Measurements from ENCODE around the gene PHF19.

The PHF19 gene

DNA sequence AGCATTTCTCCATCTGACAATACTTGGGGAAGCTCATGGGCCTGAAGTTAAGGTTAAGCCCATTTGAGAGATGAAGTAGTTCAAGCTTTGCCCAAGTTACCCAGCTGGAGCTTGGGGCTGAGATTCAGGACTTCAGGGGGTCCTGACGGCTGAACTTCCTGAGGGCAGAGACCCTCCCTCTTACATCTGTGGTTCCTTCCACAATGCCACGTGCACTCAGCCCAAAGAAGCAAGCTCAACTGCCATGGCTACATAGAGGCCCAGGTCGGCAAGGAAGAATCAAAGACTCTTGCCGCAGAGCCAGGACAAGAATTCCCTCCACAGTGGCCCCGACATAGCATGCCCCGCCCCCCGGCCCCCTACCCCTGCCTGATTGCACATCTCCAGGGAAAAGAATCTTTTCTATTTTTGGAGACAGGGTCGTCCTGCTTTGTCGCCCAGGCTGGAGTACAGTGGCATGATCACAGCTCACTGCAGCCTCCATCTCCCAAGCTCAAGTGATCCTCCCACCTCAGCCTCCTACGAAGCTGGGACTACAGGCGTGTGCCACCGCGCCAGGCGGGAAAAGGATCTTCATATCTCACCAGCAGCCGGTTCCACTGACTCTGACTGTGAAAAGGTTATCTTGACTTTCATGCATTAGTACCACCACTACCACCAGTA lies 9.2 kb downstream of the PHF19 start:
- peaks cover 0 to 6% of the 10 kb centered on the region in 2 donors for H3K4me1 ChIP-seq (ENCODE audit: control insufficient read depth in 2 of 2, insufficient read depth in 1 of 2, low read depth in 1 of 2, low read length in 2 of 2)
- no peak overlapping the region for H3K18ac ChIP-seq (ENCODE audit: low read length)
- H3K4me2 ChIP-seq (ENCODE audit: insufficient read depth, low read length, poor library complexity, severe bottlenecking) = no peak overlapping the region
- no peaks in the 10 kb centered on the region for H3K9me3 ChIP-seq (replicated peaks in 1 of 2; ENCODE audit: control insufficient read depth in 2 of 2, insufficient read depth in 1 of 2, low read depth in 1 of 2, low read length in 2 of 2)
- no peak overlapping the region for H3K27ac ChIP-seq (replicated peaks; ENCODE audit: low read length)
- H3K27me3 ChIP-seq (ENCODE audit: control insufficient read depth in 3 of 3, insufficient read depth in 3 of 3, low read depth in 1 of 3, low read length in 3 of 3) = no peaks in the 10 kb centered on the region
- H3K36me3 ChIP-seq (replicated peaks in 1 of 2; ENCODE audit: control insufficient read depth in 2 of 2, insufficient read depth in 2 of 2, low read length in 2 of 2) = peaks cover 17 to 92% of the 10 kb centered on the region in 2 donors
- no peak overlapping the region for H4K91ac ChIP-seq (ENCODE audit: low read depth, low read length, poor library complexity)
- peaks cover 1% of the 10 kb centered on the region for H3K79me1 ChIP-seq (ENCODE audit: low read depth, low read length)
- no peak overlapping the region for H3K23ac ChIP-seq (ENCODE audit: low read depth, low read length, poor library complexity)
- H3K14ac ChIP-seq (ENCODE audit: low read length) = no peak overlapping the region
- H2BK12ac ChIP-seq (ENCODE audit: low read length) = no peak overlapping the region
- no peak overlapping the region for H4K8ac ChIP-seq (ENCODE audit: low read depth, low read length)
- no peak overlapping the region for H2AFZ ChIP-seq (ENCODE audit: low read length)
- no peak overlapping the region for H3K4me3 ChIP-seq (ENCODE audit: low read length in 2 of 2)
- H2AK5ac ChIP-seq (ENCODE audit: low read depth, low read length) = no peak overlapping the region
- no peak overlapping the region for H2BK15ac ChIP-seq (ENCODE audit: low read length)
- no peak overlapping the region for H2BK5ac ChIP-seq (ENCODE audit: low read length)
- DNase-seq (ENCODE audit: low spot score) = no peak
- no peak overlapping the region for H2BK120ac ChIP-seq (ENCODE audit: low read depth, low read length)
- no peak overlapping the region for H3K9ac ChIP-seq (ENCODE audit: low read depth, low read length, poor library complexity)
- no CpG with 5 or more reads among the region's 15 CpGs for WGBS, 2 donors (ENCODE audit: extremely low coverage in 2 of 2, insufficient read length in 2 of 2, insufficient replicate concordance in 1 of 2)
- no peak overlapping the region for H3K4ac ChIP-seq (ENCODE audit: low read length)

DNA sequence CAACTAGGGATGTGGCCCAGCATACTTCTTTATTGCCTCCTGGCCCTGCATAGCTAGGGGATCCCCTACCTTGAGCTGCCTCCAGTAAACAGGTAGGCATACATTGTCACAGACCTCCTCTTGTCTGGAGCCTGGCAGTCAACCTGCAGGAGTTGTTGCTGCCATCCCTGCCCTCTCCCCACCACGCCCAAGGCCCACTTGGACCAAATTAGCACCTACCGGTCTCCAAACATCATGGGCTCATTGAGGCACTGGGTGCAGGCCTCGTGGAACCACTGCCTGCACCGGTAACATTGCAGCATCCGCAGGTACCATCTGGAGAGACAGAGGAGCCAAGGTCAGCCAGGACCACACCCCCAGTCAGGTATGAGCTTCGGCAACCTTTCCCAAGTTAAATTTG lies 10.3 kb downstream of the PHF19 start:
- H3K14ac ChIP-seq (ENCODE audit: low read length) = no peak overlapping the region
- no peak for DNase-seq (ENCODE audit: low spot score)
- peak overlapping the region; percentile 59 for H3K18ac ChIP-seq (ENCODE audit: low read length)
- no peak overlapping the region for H2AFZ ChIP-seq (ENCODE audit: low read length)
- H2BK5ac ChIP-seq (ENCODE audit: low read length) = no peak overlapping the region
- peaks cover 21 to 92% of the 10 kb centered on the region in 2 donors for H3K36me3 ChIP-seq (replicated peaks in 1 of 2; ENCODE audit: control insufficient read depth in 2 of 2, insufficient read depth in 2 of 2, low read length in 2 of 2)
- H2BK120ac ChIP-seq (ENCODE audit: low read depth, low read length) = no peak overlapping the region
- H3K4me1 ChIP-seq (ENCODE audit: control insufficient read depth in 2 of 2, insufficient read depth in 1 of 2, low read depth in 1 of 2, low read length in 2 of 2) = peaks cover 0 to 6% of the 10 kb centered on the region in 2 donors
- H3K79me1 ChIP-seq (ENCODE audit: low read depth, low read length) = peaks cover 1% of the 10 kb centered on the region
- H3K9ac ChIP-seq (ENCODE audit: low read depth, low read length, poor library complexity) = peak overlapping the region; percentile 57
- no peak overlapping the region for H3K23ac ChIP-seq (ENCODE audit: low read depth, low read length, poor library complexity)
- H4K8ac ChIP-seq (ENCODE audit: low read depth, low read length) = no peak overlapping the region
- no peaks in the 10 kb centered on the region for H3K27me3 ChIP-seq (ENCODE audit: control insufficient read depth in 3 of 3, insufficient read depth in 3 of 3, low read depth in 1 of 3, low read length in 3 of 3)
- no peak overlapping the region for H4K91ac ChIP-seq (ENCODE audit: low read depth, low read length, poor library complexity)
- H3K27ac ChIP-seq (replicated peaks; ENCODE audit: low read length) = no peak overlapping the region
- H3K9me3 ChIP-seq (replicated peaks in 1 of 2; ENCODE audit: control insufficient read depth in 2 of 2, insufficient read depth in 1 of 2, low read depth in 1 of 2, low read length in 2 of 2) = no peaks in the 10 kb centered on the region
- H2AK5ac ChIP-seq (ENCODE audit: low read depth, low read length) = no peak overlapping the region
- no peak overlapping the region for H3K4ac ChIP-seq (ENCODE audit: low read length)
- H3K4me2 ChIP-seq (ENCODE audit: insufficient read depth, low read length, poor library complexity, severe bottlenecking) = no peak overlapping the region
- H3K4me3 ChIP-seq (ENCODE audit: low read length in 2 of 2) = peak overlapping the region in 1 of 2 donors; percentile 12
- no CpG with 5 or more reads among the region's 6 CpGs for WGBS, 2 donors (ENCODE audit: extremely low coverage in 2 of 2, insufficient read length in 2 of 2, insufficient replicate concordance in 1 of 2)
- no peak overlapping the region for H2BK15ac ChIP-seq (ENCODE audit: low read length)
- peak overlapping the region; percentile 30 for H2BK12ac ChIP-seq (ENCODE audit: low read length)

DNA sequence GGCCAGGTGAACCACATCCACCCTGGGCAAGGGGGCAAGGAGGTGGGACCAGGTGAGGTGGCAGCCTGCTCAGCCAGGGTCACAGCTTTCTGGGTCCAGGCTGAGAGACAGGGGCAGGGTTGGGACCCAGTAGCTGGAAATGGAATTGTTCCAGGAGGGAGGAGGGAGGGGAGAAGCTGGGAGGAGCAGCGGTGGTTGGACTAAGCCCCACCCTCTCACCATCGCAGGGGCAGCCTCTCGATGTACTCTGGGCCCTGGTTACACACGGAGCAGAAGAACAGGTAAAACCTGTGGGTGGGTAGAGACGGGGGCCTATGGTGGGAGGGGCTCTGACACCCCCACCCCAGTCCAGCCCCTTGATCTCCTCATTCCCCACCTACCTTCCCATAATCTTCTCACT lies 11.2 kb downstream of the PHF19 start:
- H2BK120ac ChIP-seq (ENCODE audit: low read depth, low read length) = no peak overlapping the region
- peaks cover 23 to 92% of the 10 kb centered on the region in 2 donors for H3K36me3 ChIP-seq (replicated peaks in 1 of 2; ENCODE audit: control insufficient read depth in 2 of 2, insufficient read depth in 2 of 2, low read length in 2 of 2)
- no peak overlapping the region for H2BK15ac ChIP-seq (ENCODE audit: low read length)
- H3K4me3 ChIP-seq (ENCODE audit: low read length in 2 of 2) = no peak overlapping the region
- H3K9me3 ChIP-seq (replicated peaks in 1 of 2; ENCODE audit: control insufficient read depth in 2 of 2, insufficient read depth in 1 of 2, low read depth in 1 of 2, low read length in 2 of 2) = no peaks in the 10 kb centered on the region
- no peak overlapping the region for H2BK5ac ChIP-seq (ENCODE audit: low read length)
- no CpG with 5 or more reads among the region's 5 CpGs for WGBS, 2 donors (ENCODE audit: extremely low coverage in 2 of 2, insufficient read length in 2 of 2, insufficient replicate concordance in 1 of 2)
- peaks cover 1% of the 10 kb centered on the region for H3K79me1 ChIP-seq (ENCODE audit: low read depth, low read length)
- H2AK5ac ChIP-seq (ENCODE audit: low read depth, low read length) = no peak overlapping the region
- H3K18ac ChIP-seq (ENCODE audit: low read length) = no peak overlapping the region
- H3K27me3 ChIP-seq (ENCODE audit: control insufficient read depth in 3 of 3, insufficient read depth in 3 of 3, low read depth in 1 of 3, low read length in 3 of 3) = no peaks in the 10 kb centered on the region
- no peak overlapping the region for H2AFZ ChIP-seq (ENCODE audit: low read length)
- no peak overlapping the region for H2BK12ac ChIP-seq (ENCODE audit: low read length)
- H3K14ac ChIP-seq (ENCODE audit: low read length) = no peak overlapping the region
- H3K4me1 ChIP-seq (ENCODE audit: control insufficient read depth in 2 of 2, insufficient read depth in 1 of 2, low read depth in 1 of 2, low read length in 2 of 2) = peaks cover 0 to 6% of the 10 kb centered on the region in 2 donors
- no peak overlapping the region for H3K4me2 ChIP-seq (ENCODE audit: insufficient read depth, low read length, poor library complexity, severe bottlenecking)
- no peak overlapping the region for H3K27ac ChIP-seq (replicated peaks; ENCODE audit: low read length)
- H4K91ac ChIP-seq (ENCODE audit: low read depth, low read length, poor library complexity) = no peak overlapping the region
- no peak overlapping the region for H3K4ac ChIP-seq (ENCODE audit: low read length)
- DNase-seq (ENCODE audit: low spot score) = no peak
- H3K23ac ChIP-seq (ENCODE audit: low read depth, low read length, poor library complexity) = no peak overlapping the region
- H4K8ac ChIP-seq (ENCODE audit: low read depth, low read length) = no peak overlapping the region
- no peak overlapping the region for H3K9ac ChIP-seq (ENCODE audit: low read depth, low read length, poor library complexity)

DNA sequence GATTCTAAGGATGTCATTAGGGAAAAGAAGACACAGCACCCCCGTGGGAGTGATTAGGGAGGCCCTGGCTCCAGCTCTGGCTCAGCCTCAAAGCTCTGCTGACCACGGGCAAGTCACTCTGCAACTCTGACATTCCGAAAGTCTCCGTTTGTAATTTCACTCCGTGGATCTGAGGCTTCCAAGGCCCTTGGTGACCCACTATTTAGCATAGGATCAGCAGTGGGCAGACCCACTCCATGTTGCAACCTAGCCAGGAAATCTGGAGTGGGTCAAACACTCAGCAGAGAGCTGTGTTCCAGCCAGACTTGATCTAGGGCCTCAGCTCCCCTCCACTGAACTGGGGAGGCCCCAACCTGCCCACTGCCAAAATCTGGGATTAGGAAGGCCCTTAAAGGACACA lies 11.8 kb downstream of the PHF19 start:
- H2BK120ac ChIP-seq (ENCODE audit: low read depth, low read length) = no peak overlapping the region
- no peak overlapping the region for H2AK5ac ChIP-seq (ENCODE audit: low read depth, low read length)
- H3K18ac ChIP-seq (ENCODE audit: low read length) = no peak overlapping the region
- WGBS, 2 donors (ENCODE audit: extremely low coverage in 2 of 2, insufficient read length in 2 of 2, insufficient replicate concordance in 1 of 2) = no CpG with 5 or more reads among the region's 5 CpGs
- peaks cover 26 to 92% of the 10 kb centered on the region in 2 donors for H3K36me3 ChIP-seq (replicated peaks in 1 of 2; ENCODE audit: control insufficient read depth in 2 of 2, insufficient read depth in 2 of 2, low read length in 2 of 2)
- no peak overlapping the region for H3K27ac ChIP-seq (replicated peaks; ENCODE audit: low read length)
- no peak overlapping the region for H4K91ac ChIP-seq (ENCODE audit: low read depth, low read length, poor library complexity)
- peak overlapping the region; percentile 47 for H3K9ac ChIP-seq (ENCODE audit: low read depth, low read length, poor library complexity)
- no peak overlapping the region for H4K8ac ChIP-seq (ENCODE audit: low read depth, low read length)
- no peak overlapping the region for H2BK12ac ChIP-seq (ENCODE audit: low read length)
- H2BK5ac ChIP-seq (ENCODE audit: low read length) = no peak overlapping the region
- H3K4me1 ChIP-seq (ENCODE audit: control insufficient read depth in 2 of 2, insufficient read depth in 1 of 2, low read depth in 1 of 2, low read length in 2 of 2) = peaks cover 0 to 6% of the 10 kb centered on the region in 2 donors
- no peak overlapping the region for H3K4me2 ChIP-seq (ENCODE audit: insufficient read depth, low read length, poor library complexity, severe bottlenecking)
- H3K79me1 ChIP-seq (ENCODE audit: low read depth, low read length) = peaks cover 1% of the 10 kb centered on the region
- no peak overlapping the region for H2AFZ ChIP-seq (ENCODE audit: low read length)
- no peaks in the 10 kb centered on the region for H3K9me3 ChIP-seq (replicated peaks in 1 of 2; ENCODE audit: control insufficient read depth in 2 of 2, insufficient read depth in 1 of 2, low read depth in 1 of 2, low read length in 2 of 2)
- H3K27me3 ChIP-seq (ENCODE audit: control insufficient read depth in 3 of 3, insufficient read depth in 3 of 3, low read depth in 1 of 3, low read length in 3 of 3) = no peaks in the 10 kb centered on the region
- H3K4me3 ChIP-seq (ENCODE audit: low read length in 2 of 2) = no peak overlapping the region
- no peak overlapping the region for H3K14ac ChIP-seq (ENCODE audit: low read length)
- H3K23ac ChIP-seq (ENCODE audit: low read depth, low read length, poor library complexity) = peak overlapping the region; percentile 32
- no peak for DNase-seq (ENCODE audit: low spot score)
- no peak overlapping the region for H3K4ac ChIP-seq (ENCODE audit: low read length)
- no peak overlapping the region for H2BK15ac ChIP-seq (ENCODE audit: low read length)

Data from neuronal stem cell (in vitro differentiated cells).